GM18498 (cell line): ENCODE results near the gene HVCN1.

ENCODE experiments used
- ATAC-seq: cut with Tn5 transposase; IDR thresholded peaks from one replicate; pipeline ENCODE4 v1.9.1; 2021; ENCODE audit warnings: mild to moderate bottlenecking, moderate library complexity; ENCODE audit not compliant: unreplicated experiment

Gene HVCN1

DNA sequence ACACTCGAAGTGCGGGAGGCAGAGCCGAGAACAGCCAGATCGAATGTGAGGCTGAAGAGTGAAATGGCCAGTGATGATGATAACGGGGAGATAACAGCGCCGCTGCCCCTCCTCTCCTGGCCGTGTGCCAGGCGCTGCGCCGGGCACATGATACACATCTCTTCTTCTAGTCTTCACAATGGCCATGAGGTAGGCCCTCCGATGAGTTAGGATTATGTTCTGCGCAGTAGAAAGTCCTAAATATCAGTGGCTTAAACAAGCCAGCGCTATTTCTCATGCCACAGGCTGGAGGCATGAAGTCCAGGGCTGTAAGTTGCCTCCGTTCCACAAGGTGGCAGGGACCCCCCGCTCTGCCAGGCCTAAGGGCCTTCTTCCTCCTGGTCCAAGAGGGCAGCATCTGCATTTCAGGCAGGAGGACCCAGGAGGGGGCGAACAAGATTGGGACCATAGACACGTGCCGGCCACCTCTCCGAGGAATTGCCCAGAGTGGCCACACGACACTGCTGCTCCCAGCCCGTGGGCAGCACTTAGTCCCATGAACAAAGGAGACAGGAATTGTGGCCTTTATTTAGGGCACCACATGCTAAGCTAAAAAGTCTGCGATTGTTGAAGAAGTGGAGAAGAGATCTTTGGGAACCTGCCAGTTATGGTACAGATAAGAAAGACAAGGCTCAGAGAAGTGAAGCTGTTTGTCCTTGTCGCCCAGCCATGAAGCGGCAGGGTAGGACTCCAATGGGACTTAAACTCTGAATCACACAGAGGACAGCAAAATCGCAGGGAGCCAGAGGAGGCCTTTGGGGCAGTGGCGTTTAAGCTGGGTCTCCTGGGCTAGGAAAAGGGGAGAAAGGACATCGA lies 10.9 kb upstream of the HVCN1 start:
- no peak for ATAC-seq

DNA sequence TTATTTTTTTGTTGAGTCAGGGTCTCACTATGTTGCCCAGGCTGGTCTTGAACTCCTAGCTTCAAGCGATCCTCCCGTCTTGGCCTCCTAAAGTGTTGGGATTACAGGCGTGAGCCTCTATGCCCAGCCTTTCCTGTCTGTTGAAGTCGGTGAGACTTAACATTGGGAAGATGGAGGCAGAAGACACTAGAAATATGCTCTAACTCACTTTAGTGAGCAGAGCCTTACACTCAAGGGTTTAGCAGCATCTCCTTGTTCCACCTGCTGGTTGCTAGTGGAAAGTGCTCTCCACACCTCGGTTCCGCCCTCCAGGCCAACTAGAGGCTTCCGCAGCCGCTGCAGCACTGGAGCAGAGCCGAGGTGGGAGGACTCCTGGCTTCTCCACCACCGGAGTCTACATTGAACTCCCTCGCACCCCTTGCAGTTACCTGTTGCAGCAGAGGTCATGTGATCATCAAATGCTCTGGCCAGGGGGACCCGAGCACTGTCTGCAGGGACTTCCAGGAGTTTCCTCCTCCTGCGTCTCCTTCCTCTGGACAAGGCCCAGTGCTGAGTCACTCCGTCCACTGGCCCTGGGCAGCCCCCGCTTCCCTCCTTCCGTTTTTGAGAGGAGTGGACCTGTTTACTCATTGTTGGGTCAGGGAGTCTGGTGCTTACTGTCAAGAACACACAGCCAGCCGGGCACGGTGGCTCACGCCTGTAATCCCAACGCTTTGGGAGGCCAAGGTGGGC lies 9.4 kb upstream of the HVCN1 start:
- peak; percentile 91 for ATAC-seq

DNA sequence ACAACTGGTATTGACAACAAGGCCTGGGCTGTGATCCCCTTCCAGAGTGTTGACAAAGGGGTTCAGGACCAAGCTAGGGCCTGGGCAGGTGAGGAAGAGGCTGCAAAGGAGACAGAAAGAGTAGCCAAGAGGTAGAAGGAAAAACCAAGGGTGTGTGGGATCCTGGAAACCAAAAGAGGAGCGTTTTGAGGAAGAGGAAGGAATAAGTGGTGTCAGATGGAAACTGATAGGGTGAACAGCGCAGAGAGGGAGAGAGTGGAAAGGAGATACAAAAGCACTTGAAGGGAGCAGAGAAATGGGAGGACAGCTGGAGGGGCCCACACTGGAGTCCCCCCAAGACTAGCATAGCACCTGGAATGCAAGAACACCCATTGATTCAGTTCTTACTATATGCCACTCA lies 8.3 kb upstream of the HVCN1 start:
- ATAC-seq = no peak

DNA sequence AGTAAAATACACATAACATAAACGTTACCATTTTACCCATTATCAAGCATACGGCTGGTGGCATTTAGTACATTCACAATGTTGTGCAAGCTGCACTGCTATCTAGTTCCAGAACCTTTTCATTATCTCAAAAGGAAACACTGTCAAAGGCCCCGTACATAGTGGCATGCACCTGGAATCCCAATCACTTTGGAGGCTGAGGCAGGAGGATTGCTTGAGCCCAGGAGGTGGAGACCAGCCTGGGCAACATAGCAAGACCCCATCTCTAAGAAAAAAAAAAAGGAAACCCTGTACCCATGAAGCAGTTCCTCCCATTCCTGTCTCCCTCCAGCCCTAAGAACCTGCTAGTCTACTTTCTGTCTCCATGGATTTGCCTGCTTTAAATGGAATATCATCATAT lies 7.4 kb upstream of the HVCN1 start:
- no peak for ATAC-seq

DNA sequence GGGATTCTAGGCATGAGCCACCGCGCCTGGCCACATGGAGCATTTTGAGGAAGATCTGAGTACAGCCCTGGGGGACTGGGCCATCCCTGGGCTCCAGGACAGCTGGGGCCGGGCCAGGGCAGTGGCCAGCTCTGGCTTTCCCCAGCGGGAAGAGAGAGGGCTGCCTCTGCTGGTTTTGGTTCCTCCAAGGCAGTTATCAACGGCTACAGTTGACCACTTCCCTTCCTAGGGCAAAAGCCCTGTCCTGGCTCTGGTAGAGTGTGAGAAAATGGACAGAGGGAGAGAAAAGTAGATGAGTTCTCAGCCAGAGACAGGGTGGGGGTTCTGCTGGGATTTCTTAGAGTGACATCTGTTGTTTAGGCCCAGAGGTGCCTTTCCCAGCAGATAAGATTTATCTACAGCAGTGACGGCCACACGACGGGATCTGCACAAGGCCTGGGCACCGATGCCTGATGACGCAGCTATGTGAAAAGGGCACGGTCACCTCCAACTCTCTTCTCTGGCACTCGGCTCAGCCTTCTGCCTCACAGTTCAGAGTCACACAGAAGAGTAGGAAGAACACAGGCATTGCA lies 5.5 kb upstream of the HVCN1 start:
- no peak for ATAC-seq

DNA sequence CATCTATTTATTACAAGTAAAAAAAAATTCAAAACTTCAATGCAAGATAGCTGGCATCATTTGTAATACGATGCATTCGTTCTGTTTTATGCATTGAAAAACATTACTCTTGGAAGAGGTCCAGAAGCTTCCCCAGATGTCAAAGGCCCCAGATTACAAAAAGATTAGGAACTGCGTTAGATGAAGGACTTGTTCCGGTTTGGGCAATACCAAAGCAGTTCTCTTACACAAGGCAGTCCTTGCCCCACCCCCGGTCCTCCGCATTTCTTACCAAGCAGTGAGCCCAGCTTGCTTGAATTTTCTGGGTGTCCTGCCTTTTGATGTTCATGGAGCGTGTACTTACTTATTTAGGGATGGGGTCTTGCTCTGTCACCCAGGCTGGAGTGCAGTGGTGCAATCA lies 4.8 kb upstream of the HVCN1 start:
- no peak for ATAC-seq

DNA sequence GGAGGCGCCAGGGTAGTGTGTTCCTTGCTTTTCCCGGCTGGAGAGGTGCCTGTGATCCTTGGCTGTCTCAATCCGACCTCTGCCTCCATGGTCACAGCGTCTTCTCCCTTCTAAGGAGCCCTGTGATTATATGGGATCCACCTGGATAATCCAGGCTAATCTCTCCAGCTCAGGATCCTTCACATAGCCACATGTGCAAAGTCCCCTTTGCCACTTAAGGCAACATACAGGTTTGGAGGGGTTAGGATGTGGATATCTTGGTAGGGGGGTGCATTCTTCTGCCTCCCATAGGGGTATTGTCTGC lies 1.2 kb upstream of the HVCN1 start:
- ATAC-seq = no peak

DNA sequence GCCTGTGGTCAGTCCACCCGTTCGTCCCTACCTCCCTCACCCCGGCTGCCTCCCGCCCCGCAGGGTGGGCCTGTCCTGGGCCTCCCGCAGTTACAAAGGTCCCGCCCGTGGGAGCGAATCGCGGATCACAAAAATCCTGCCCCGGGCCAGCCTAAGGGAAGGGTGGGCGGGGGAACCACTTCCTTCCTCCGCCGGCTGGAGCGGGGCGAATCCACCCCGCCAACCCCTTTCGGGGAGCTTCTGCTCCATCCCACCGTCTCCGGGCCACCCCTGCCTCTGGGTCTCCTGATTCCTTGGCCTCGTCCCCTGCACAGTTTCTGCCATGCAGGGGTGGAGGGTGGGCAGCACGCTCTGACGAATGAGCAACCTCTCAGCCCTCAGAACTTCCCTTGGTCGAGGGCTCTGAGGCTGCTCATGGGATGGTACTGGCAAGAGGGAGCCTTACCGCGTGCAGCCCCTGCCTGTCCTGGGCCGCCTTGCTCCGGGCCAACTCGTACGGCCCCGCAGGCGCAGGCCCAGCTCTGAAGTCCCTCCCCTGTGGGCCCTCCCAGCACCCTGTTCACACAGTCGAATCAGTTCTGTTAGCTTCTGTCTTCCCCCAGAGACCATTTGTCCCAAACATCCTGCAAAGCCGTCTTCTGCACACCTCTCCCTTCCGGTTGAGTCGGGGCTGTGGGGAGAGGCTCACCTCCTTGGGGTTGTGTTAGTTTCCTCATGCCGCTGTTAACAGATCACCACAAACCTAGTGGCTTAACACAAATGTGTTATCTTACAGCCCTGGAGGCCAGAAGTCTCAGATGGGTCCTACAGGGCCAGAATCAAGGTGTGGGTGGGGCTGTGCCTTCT lies 589 bp upstream of the HVCN1 start:
- ATAC-seq = peak; percentile 59

DNA sequence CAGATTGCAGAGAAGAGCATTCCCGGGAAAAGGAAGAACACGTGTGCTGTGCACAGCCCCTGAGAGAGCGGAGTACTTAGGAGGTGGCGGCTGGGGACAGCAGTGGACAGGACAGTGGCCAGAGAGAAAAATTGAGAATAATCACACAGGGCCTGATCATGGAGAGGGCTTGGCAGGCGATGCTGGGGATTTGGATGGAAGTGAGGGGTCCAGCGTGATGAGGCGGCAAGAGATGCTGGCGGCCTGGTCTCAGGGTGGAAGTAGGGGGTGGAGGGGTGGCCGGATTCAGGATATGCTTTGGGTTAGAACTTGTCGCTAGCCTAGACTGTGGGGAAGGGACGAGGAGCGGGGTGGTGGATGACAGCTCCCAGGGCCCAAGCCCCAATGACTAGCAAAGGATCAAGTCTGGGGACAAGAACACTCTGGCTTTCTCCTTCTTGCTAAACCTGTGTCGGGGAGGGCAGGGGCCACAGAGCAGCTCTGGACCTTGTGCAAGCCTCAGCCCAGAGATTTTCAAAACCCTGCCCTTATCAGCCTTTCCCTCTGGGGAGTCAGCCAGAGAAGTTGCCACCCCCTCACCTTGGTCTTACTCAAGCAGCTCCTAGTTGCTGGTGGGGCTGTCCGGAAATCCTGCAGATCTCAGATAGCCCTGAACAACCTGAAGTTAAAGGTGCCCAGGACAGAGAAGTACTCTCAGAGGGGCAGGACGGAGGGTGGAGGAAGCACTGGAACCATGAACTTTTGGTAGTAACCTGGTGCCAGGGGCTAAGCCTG lies 1.3 kb downstream of the HVCN1 start:
- ATAC-seq = no peak

DNA sequence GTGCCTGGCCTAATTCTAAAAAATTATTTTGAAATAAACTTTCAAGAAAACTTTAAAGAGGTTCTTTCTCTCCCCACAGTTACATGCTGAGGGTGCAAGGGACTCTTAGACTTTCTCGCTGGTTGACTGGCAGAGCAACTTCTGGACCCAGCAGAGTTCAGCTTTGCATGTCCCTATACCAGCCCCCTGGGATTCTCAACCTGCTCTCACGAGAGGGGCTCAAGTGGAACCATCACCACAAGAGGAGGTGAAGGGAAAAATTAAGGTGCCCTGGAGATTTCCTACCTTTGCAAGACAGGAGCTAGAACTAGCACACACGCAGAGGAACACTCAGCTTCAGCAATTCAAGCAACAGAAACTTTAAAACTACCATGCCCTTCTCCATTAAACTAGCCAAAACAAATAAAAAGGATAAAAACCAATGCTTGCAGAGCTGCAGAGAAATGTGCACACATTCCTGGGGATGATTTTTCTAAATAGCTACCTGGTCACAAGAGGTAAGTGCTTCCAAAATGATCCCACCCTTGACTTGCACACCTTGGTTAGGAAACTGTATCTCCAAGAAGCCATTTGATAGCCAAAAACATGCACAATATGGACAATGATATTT lies 2.5 kb downstream of the HVCN1 start:
- ATAC-seq = no peak

DNA sequence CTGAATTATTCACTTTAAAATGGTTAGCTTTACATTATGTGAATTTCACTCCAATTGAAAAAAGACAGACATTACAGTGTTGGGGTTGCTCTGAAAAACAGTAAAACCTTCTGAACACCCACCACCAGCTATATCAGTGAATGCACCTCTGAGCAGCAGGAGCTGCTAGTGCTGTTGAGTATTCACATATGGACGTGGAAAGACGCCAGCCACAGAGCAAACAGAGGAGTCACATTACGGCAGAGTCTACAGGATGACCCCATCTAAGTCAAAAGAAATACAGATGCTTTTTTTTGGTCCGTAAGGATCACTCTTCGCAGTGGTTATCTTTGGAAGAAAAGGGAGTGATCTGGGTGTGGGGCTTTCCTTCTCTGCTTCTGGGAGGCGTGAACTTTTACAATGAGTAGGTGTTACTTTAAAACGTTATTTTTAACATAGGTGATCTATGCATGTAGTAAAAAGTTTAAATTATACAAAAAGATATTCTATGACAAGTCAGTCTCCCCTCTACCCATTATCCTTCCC lies 4.5 kb downstream of the HVCN1 start:
- no peak for ATAC-seq

DNA sequence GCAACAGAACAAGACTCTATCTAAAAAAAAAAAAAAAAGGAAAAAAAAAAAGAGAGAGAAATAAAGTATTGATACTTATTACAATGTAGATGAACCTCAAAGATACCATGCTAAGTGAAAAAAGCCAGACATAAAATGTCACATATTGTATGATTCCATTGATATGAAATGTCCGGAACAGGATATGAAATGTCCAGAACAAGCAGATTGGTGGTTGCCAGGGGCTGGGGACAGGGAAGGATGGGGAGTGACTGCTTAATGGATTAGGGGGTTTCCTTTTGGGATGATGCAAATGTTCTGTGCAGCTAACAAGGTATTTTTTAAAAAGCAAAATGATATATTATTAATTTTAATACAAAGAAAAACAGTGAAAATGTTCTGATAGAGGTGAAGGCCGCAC lies 5.0 kb downstream of the HVCN1 start:
- no peak for ATAC-seq

DNA sequence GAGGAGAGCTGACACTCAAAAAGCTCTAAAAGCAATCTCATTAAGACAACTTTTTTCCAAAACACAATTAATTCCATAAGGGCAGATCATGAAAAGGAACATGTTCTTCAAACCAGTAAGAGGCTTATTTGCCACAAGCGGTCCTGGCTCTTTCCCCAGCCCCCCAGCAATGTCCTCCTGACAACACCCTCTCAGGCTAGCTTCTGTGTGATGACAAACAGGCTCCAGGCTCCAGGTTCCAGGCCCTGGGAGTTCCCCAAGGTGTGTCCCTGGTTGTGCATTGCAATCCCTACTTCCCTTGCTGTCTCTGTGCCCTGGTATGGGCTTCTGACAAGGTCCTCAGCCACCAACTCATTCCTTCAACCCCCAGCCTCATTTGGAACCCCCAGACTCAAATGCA lies 8.9 kb downstream of the HVCN1 start:
- no peak for ATAC-seq

DNA sequence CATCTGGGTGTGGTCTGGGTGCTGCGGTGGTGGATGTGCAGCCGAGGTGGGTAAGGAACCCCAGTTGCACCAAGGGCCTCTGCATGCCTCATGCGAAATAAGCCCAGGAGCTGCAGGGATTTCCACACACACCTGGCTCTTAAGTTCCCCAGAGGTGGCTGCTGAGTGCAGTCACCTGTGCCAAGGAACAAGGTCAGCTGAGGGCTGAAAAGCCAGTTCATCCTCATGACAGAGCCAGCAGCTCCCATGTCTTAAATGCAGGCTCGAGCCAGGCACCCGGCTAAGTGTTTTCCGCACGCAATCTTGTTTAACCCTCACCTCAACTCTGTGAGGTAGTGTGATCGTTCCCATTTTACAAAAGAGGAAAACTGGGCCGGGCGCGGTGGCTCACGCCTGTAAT lies 9.7 kb downstream of the HVCN1 start:
- no peak for ATAC-seq

DNA sequence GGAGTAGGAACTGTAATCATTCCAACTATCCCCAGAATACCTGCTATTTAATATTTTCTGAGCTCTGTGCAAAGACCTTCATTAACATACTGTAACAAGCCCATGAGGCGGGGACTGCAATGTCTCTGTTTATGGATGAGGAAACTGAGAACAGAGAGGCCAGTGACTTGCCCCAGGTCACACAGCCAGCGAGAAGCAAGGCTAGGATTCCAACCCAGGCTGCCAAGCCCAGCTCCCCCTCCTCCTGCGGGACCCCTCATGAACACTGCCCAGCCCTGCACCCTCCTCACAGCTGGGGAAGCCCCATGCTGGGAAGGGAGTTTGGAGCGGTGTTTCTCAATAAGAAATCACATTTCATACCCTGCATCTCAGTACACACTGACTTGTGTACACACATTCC lies 10.9 kb downstream of the HVCN1 start:
- ATAC-seq = no peak

DNA sequence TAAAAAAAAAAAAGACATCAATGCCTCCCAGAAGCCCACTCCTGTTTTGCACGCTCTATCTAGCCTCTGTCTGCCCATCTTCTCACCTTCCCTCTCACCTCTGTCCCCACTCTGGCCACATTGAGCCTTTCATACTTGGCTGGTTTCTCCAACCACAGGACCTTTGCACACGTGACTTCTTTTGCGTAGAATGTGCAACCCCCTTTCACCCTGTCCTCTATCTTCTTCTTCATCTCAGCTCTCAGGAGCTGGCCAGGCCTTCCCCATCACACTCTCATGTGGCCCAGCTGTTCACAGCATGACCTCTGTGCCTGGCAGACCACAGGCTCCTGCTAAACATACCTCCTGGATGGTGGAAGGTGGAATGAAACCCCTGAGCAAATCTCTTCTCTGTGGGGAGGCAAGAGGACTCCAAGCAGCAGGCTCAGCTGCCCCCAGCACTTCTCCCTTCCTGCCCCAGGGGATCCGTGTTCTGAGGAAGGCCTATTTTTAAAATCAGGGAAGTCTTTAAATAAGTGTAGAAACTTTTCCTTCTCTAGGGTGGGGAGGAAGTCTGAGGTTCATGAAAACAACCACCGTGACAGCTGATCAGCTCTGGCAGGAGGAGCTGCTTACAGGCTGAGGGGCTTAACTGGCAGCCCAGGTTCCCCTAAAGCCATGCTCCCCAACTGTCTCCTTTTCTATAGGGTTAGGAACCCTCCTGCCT lies 11.6 kb downstream of the HVCN1 start:
- peak; percentile 83 for ATAC-seq

DNA sequence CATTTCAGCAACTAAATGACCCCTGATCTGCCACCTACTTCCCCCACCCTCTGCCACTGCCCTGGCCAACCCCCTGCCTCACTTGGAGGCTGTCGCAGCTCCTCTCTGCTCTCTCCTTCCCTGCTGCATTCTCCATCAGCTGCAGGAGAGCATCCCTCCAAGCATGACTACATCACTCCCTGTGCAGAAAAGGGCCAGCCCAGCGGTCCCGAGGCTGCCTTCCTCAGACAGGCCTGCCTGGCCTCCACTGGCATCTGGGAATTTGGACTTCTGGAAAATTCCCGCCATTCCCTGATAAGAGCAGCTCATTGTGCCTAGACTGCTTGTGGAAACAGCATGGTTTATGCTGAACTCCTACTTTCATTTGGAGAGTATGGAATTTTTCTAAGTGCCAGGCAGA lies 12.7 kb downstream of the HVCN1 start:
- ATAC-seq = no peak

DNA sequence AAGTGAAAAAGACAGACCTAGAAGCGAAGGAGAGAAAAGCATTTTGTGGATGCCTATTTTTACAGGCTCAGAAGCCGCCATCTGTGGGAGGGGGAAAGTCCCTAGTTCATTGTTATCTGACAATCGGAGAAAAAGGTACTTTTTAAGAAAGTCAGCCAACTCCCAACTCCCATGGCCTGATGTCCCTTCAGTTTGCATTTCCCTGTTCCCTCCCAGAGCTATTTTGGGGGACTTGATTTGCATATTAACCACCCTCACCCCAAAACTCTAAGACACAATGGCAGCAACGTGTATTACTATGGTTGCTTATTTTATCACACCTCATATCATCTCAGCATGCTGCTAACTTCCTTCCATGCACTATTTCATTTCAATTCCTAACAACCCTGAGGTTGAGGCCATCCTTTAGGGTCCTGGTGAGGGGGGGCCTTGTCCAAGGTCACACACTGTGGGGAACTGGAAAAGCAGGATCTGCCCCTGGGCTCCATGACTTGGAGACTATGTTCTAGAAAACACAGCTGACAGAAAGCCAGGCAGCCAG lies 18.7 kb downstream of the HVCN1 start:
- peak; percentile 56 for ATAC-seq

DNA sequence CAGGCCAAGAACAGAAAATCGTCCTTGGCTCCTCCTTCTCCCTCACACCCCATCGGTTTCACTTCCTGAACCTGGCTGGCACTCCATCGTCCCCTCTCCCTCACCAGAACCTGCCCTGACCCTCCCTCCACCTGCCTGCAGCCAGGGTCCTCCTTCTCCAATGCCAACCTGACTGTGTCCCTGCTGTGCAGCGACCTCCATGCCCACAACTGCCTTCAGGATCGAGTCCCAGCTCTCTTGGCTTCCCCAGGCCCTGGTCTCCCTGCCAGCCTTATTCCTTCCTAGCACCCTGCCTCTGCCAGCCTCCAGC lies 19.8 kb downstream of the HVCN1 start:
- peak; percentile 36 for ATAC-seq
